GM10266 (cell line): ENCODE data around the gene PCAT6.

Experiments
- DNase-seq: peaks from one replicate; pipeline ENCODE4 v3.0.0; 2012; ENCODE audit errors: extremely low spot score
- CTCF ChIP-seq: IDR thresholded peaks from 2 replicates; pipeline ENCODE4 v1.5.1; 2012; ENCODE audit warnings: mild to moderate bottlenecking, low read depth; ENCODE audit not compliant: control insufficient read depth, insufficient read depth; ENCODE audit errors: missing control alignments

The PCAT6 gene

DNA sequence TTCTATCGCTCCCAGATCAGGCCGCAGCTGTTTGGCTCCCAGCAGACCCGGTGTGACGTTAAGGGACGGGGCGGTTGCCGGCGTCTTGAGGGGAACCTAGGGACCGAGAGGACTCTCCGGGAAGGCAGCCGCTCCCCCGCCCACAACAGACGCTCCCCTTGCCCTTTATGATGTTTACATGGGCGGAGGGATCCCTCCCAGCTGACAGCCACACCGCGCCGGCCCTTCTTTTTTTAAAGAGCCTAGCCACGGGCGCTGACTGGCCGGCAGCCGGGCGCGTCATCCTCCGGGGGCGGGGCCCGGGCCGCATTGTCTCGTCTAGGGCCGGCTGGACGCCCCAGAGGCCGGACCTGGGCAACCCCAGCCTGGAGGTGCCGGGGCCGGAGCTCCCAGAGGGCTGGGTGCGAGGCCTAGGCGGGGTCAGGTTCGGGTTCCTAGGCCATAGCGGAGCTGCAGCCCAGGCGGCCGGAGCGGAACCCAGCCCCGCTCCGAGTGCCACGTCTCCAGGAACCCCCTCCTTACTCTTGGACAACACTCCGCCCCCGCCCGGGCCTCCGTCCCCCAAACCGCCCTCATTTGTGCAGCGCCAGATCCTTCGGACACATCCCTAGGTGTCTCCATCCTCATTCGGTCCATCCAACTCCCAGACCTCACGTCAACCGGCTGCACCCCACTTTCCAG lies at the start of gene PCAT6:
TSS of gene PCAT6 (plus strand) at position 340 of the 681 bp plus-strand sequence.
- no peak for TF ChIP-seq CTCF
- peak; percentile 94 for DNase-seq

GRCh38 chr1:202762019-202762418 lies 48.7 kb upstream of the PCAT6 start:
- DNase-seq: no peak
- TF ChIP-seq CTCF: no peak

DNA sequence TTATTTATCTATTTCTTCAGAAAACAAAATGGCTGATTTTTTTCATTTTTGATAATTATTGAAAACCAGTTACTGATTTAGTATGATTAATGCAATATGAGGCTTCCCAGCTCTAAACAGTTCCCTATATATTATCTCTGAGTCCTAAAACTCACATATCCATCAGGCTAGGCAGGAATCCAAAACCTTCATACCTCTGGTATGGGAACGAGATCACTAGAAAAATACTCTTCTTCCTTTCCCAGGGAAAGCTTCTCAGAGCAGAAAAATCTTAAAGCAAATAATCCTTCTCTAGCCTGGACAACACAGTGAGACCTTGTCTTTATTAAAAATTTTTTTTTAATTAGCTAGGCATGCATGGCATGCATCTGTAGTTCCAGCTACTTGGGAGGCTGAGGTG lies 45.0 kb upstream of the PCAT6 start:
- TF ChIP-seq CTCF: no peak
- DNase-seq: no peak

GRCh38 chr1:202770135-202770534 lies 40.6 kb upstream of the PCAT6 start:
- TF ChIP-seq CTCF: no peak
- no peak for DNase-seq

GRCh38 chr1:202781180-202781579 lies 29.6 kb upstream of the PCAT6 start:
- no peak for DNase-seq
- no peak for TF ChIP-seq CTCF

- TF ChIP-seq CTCF: no peak
- no peak for DNase-seq
Observed at GRCh38 chr1:202786804-202787203, 23.9 kb upstream of the PCAT6 start.

- no peak for DNase-seq
- no peak for TF ChIP-seq CTCF
Observed at GRCh38 chr1:202788800-202789199, 22.0 kb upstream of the PCAT6 start.
